Pancreas (tissue), 10 donors: ENCODE data around the gene VAV1. TPM values are rescaled to one million over a fixed set of nuclear protein-coding genes. Genes with fewer than 3 reads are reported as not detected.

Experiments used
- ATAC-seq, 4 donors: fragments of 200-7000 bp; cut with Tn5 transposase; one replicate each; pipeline versions ENCODE4 v1.8.0 to v1.9.1; 2020; ENCODE audit warnings: mild to moderate bottlenecking in 4 of 4, moderate library complexity in 4 of 4
- DNase-seq, 6 donors: peaks; one replicate each; pipeline ENCODE4 v3.0.0-alpha.2; 2020
- FAIRE-seq: peaks from 2 replicates; lab custom pipeline; 2012; peaks lifted over from hg19 to GRCh38; lab: Jason Lieb, UNC
- H3K27ac ChIP-seq, 4 donors: fragments of 200-600 bp; sonication (generic); 1 replicate in 3 of 4; 2 replicates in 1 of 4; pipeline versions ENCODE4 v1.5.0 to v1.8.0; 2020
- H3K27me3 ChIP-seq, 4 donors: fragments of 200-600 bp; one replicate each; pipeline ENCODE4 v1.8.0; 2021
- H3K36me3 ChIP-seq, 3 donors: fragments of 200-600 bp; sonication (generic) in 1 of 3; one replicate each; pipeline versions ENCODE4 v1.5.0 to v1.8.0; 2020 to 2021
- H3K4me1 ChIP-seq, 3 donors: fragments of 200-600 bp; one replicate each; pipeline ENCODE4 v1.8.0; 2021
- H3K4me3 ChIP-seq, 4 donors: fragments of 200-600 bp; sonication (generic) in 2 of 4; one replicate each; pipeline versions ENCODE4 v1.5.0 to v1.8.0; 2020 to 2021
- H3K9me3 ChIP-seq, 4 donors: fragments of 200-600 bp; one replicate each; pipeline ENCODE4 v1.8.0; 2021
- CTCF ChIP-seq, 4 donors: fragments of 200-600 bp; sonication (generic) in 3 of 4; IDR thresholded peaks; one replicate each; pipeline versions ENCODE4 v1.5.0 to v1.8.0; 2021; ENCODE audit warnings: antibody characterized with exemption in 4 of 4
- WGBS, 2 donors: extraction: QIAGEN DNeasy Blood & Tissue Kit; methylation state at CpG; one replicate each; pipeline ENCODE4 v1.1.7; 2013; 5-methylcytosine and 5-hydroxymethylcytosine counted together
- intact Hi-C, 3 donors: fragments of 100-400 bp; cut with DNase I; formaldehyde crosslinking; loops; one replicate each; pipeline versions ENCODE4 v1.11.1 to v1.14.2; 2022
- polyA plus RNA-seq, 2 donors: library from polyadenylated mRNA; stranded (reverse); fragments of 200-250 nt; gene quantifications; one replicate each; pipeline ENCODE4 v1.2.3, GENCODE V29; 2013
- total RNA-seq, 6 donors: library from RNA; stranded (reverse); fragmentation: NEBNext Ultra II Directional in 4 of 6; extraction: Animal tissue kit (Norgen Biotek cat#: 25700) in 4 of 6; gene quantifications; one replicate each; pipeline versions ENCODE4 v1.2.1 to v1.2.4, GENCODE V29; 2021 to 2023
- donor health status: healthy with polysubstance abuse.
- donor health status: DM: no; HTN: no; CAD: no; lungs with moderate emphysema.
- donor health status: DM: no; HTN: no; CAD: no.
- donor health status: control.
- donor health status: control.
- donor health status: Bipolar disorder and iron deficiency.
- donor health status: DM: yes; HTN: yes; CAD: no.
- donor health status: DM: no; HTN: no; CAD: no.
- donor health status: DM: no; HTN: no; CAD: no.
- donor health status: DM: yes; HTN: yes; CAD: no.

VAV1 gene
- total and polyA plus RNA-seq, 8 donors: 0.23 to 7.3 (median 1.2) TPM

GRCh38 chr19:6813659-6814058 is 41.2 kb downstream of the VAV1 start:
- no peak for DNase-seq
- no peak for ATAC-seq
- intact Hi-C loops: no loop called here
- H3K27me3 ChIP-seq: no peaks in the 10 kb centered on the region
- H3K27ac ChIP-seq: no peak overlapping the region
- no peak for FAIRE-seq
- no peaks in the 10 kb centered on the region for H3K4me1 ChIP-seq
- no peak overlapping the region for H3K4me3 ChIP-seq
- WGBS, 2 donors: 50 to 65% methylated on average over 4 of the region's 4 CpGs
- no peaks in the 10 kb centered on the region for H3K9me3 ChIP-seq
- TF ChIP-seq CTCF (IDR thresholded peaks at IDR 0.05): no peak
- no peaks in the 10 kb centered on the region for H3K36me3 ChIP-seq

GRCh38 chr19:6817179-6817578 is 44.7 kb downstream of the VAV1 start:
- Histone ChIP-seq H3K27ac (no peak overlapping the region), H3K36me3 (no peaks in the 10 kb centered on the region), H3K27me3 (no peaks in the 10 kb centered on the region), H3K4me1 (no peaks in the 10 kb centered on the region), H3K4me3 (no peak overlapping the region), H3K9me3 (no peaks in the 10 kb centered on the region)
- intact Hi-C loops: no loop called here
- no peak for FAIRE-seq
- no peak for ATAC-seq
- no peak for TF ChIP-seq CTCF (IDR thresholded peaks at IDR 0.05)
- 67 to 79% methylated on average over 3 of the region's 3 CpGs for WGBS, 2 donors
- no peak for DNase-seq

GRCh38 chr19:6818246-6818645 is 45.7 kb downstream of the VAV1 start:
- H3K4me1 ChIP-seq: no peaks in the 10 kb centered on the region
- FAIRE-seq: no peak
- H3K27ac ChIP-seq: no peak overlapping the region
- WGBS, 2 donors: 54 to 77% methylated on average over 4 of the region's 4 CpGs
- DNase-seq: no peak
- H3K9me3 ChIP-seq: no peaks in the 10 kb centered on the region
- H3K36me3 ChIP-seq: no peaks in the 10 kb centered on the region
- intact Hi-C loops: no loop called here
- no peak overlapping the region for H3K4me3 ChIP-seq
- no peaks in the 10 kb centered on the region for H3K27me3 ChIP-seq
- no peak for ATAC-seq
- TF ChIP-seq CTCF (IDR thresholded peaks at IDR 0.05): no peak

- FAIRE-seq (no peak), DNase-seq (no peak), ATAC-seq (no peak)
- H3K4me1 ChIP-seq: no peaks in the 10 kb centered on the region
- H3K27ac ChIP-seq: no peak overlapping the region
- H3K9me3 ChIP-seq: no peaks in the 10 kb centered on the region
- H3K36me3 ChIP-seq: no peaks in the 10 kb centered on the region
- H3K4me3 ChIP-seq: no peak overlapping the region
- no peak for TF ChIP-seq CTCF (IDR thresholded peaks at IDR 0.05)
- no peaks in the 10 kb centered on the region for H3K27me3 ChIP-seq
- 44 to 70% methylated on average over 2 of the region's 2 CpGs for WGBS, 2 donors
- intact Hi-C loops: no loop called here
These were observed 46.8 kb downstream of the VAV1 start for GRCh38 chr19:6819323-6819722.

- FAIRE-seq (no peak), DNase-seq (no peak), ATAC-seq (no peak)
- H3K36me3 ChIP-seq: no peaks in the 10 kb centered on the region
- no peak overlapping the region for H3K27ac ChIP-seq
- no peaks in the 10 kb centered on the region for H3K4me1 ChIP-seq
- no peaks in the 10 kb centered on the region for H3K27me3 ChIP-seq
- no peak overlapping the region for H3K4me3 ChIP-seq
- WGBS, 2 donors: 90 to 97% methylated on average over 4 of the region's 4 CpGs
- intact Hi-C loops: no loop called here
- no peak for TF ChIP-seq CTCF (IDR thresholded peaks at IDR 0.05)
- no peaks in the 10 kb centered on the region for H3K9me3 ChIP-seq
These were observed 47.7 kb downstream of the VAV1 start for GRCh38 chr19:6820237-6820636.
